HepG2 (cell line): ENCODE results near the gene C20orf144. TPM values are rescaled to one million over a fixed set of nuclear protein-coding genes. Genes with fewer than 3 reads are reported as not detected.

Source experiments
- ASH2L ChIP-seq: fragments of 300-600, 200-600 bp; sonication (generic); IDR thresholded peaks from 2 replicates; pipeline ENCODE4 v1.7.0; 2017; ENCODE audit warnings: low read depth, mild to moderate bottlenecking, moderate library complexity, mixed read lengths, low read length; ENCODE audit not compliant: insufficient read length
- CHD2 ChIP-seq: IDR thresholded peaks from 2 replicates; pipeline ENCODE4 v1.6.1; 2011; ENCODE audit warnings: low read depth, low read length, improper control_type of control experiment
- ESRRA ChIP-seq: sonication (generic); formaldehyde crosslinking; IDR thresholded peaks from 2 replicates; pipeline ENCODE4 v1.5.1; 2020; ENCODE audit warnings: mild to moderate bottlenecking, low read depth, missing genetic modification reagents
- HDAC6 ChIP-seq: fragments of 200-600 bp; sonication (generic); IDR thresholded peaks from 2 replicates; pipeline ENCODE4 v1.7.0; 2017; ENCODE audit warnings: mild to moderate bottlenecking, antibody characterized with exemption, low read length, low read depth
- IRX3 ChIP-seq: sonication (generic); formaldehyde crosslinking; IDR thresholded peaks from 2 replicates; pipeline ENCODE4 v1.8.1; 2023; ENCODE audit warnings: mild to moderate bottlenecking, low read depth, missing genetic modification reagents, borderline replicate concordance
- NFYB ChIP-seq: sonication (generic); formaldehyde crosslinking; IDR thresholded peaks from 2 replicates; pipeline ENCODE4 v1.4.0; 2020; ENCODE audit warnings: missing genetic modification reagents
- NKX3-1 ChIP-seq: sonication (generic); formaldehyde crosslinking; IDR thresholded peaks from 2 replicates; pipeline ENCODE4 v1.5.0; 2020; ENCODE audit warnings: missing genetic modification reagents
- NR2C2 ChIP-seq: sonication (generic); formaldehyde crosslinking; IDR thresholded peaks from 2 replicates; pipeline ENCODE4 v1.4.0; 2020; ENCODE audit warnings: missing genetic modification reagents, mild to moderate bottlenecking, moderate library complexity, borderline replicate concordance
- NR2F6 ChIP-seq, 2 experiments: IDR thresholded peaks; 2 replicates each; pipeline ENCODE4 v1.6.1; 2016; ENCODE audit warnings: antibody characterized with exemption in 1 of 2, mild to moderate bottlenecking in 1 of 2
- SAP130 ChIP-seq: IDR thresholded peaks from 2 replicates; pipeline ENCODE4 v1.6.1; 2016; ENCODE audit warnings: low read depth
- ZBTB20 ChIP-seq: sonication (generic); formaldehyde crosslinking; IDR thresholded peaks from 2 replicates; pipeline ENCODE4 v1.8.1; 2023; ENCODE audit warnings: missing genetic modification reagents, low read depth, mild to moderate bottlenecking, borderline replicate concordance
- ZNF24 ChIP-seq: fragments of 450-650 bp; IDR thresholded peaks from 2 replicates; pipeline ENCODE4 v1.6.1; 2017; ENCODE audit warnings: antibody characterized with exemption, mild to moderate bottlenecking
- ZNF33A ChIP-seq: sonication (generic); formaldehyde crosslinking; IDR thresholded peaks from 2 replicates; pipeline ENCODE4 v1.5.1; 2020; ENCODE audit warnings: missing genetic modification reagents, mild to moderate bottlenecking, moderate library complexity, borderline replicate concordance
- ZNF670 ChIP-seq: sonication (generic); formaldehyde crosslinking; IDR thresholded peaks from 2 replicates; pipeline ENCODE4 v1.8.0; 2022; ENCODE audit warnings: mild to moderate bottlenecking, missing genetic modification reagents, borderline replicate concordance
- polyA plus RNA-seq, 8 experiments: library from polyadenylated mRNA; depleted of rRNA in 3 of 8; stranded (reverse) in 7 of 8; unstranded in 1 of 8; fragments of >200 nt; fragmentation: Illumina TruSeq in 4 of 8; extraction: Trizol in 4 of 8; gene quantifications; 2 replicates each; pipeline versions ENCODE4 v1.2.1 to v1.2.3, GENCODE V29; 2011 to 2016; ENCODE audit warnings: low read depth in 4 of 8, missing spikeins in 1 of 8, mixed read lengths in 1 of 8; ENCODE audit not compliant: insufficient read depth in 1 of 8
- total RNA-seq, 5 experiments: library from RNA; depleted of rRNA; stranded (reverse); fragments of >200 nt; fragmentation: Illumina TruSeq; extraction: Trizol; gene quantifications; 2 replicates each; pipeline ENCODE4 v1.2.3, GENCODE V29; 2016; ENCODE audit warnings: low read depth in 1 of 5
- TF ChIP-seq, protein P1 (sequence below): sonication (generic); formaldehyde crosslinking; IDR thresholded peaks from 2 replicates; pipeline ENCODE4 v1.8.0; 2023; ENCODE audit warnings: mild to moderate bottlenecking, missing genetic modification reagents
- TF ChIP-seq, protein P2 (sequence below): IDR thresholded peaks from 2 replicates; pipeline ENCODE4 v1.6.1; 2018; ENCODE audit warnings: missing genetic modification reagents, mild to moderate bottlenecking, missing compliant biosample characterization
- TF ChIP-seq, protein P3 (sequence below): sonication (generic); formaldehyde crosslinking; IDR thresholded peaks from 2 replicates; pipeline ENCODE4 v1.4.0; 2020; ENCODE audit warnings: missing genetic modification reagents
- TF ChIP-seq, protein P4 (sequence below): sonication (generic); formaldehyde crosslinking; IDR thresholded peaks from 2 replicates; pipeline ENCODE4 v1.8.1; 2023; ENCODE audit warnings: missing genetic modification reagents, inconsistent platforms, borderline replicate concordance
- TF ChIP-seq, protein P5 (sequence below): sonication (generic); formaldehyde crosslinking; IDR thresholded peaks from 2 replicates; pipeline ENCODE4 v1.5.0; 2020; ENCODE audit warnings: missing genetic modification reagents

Gene C20orf144
- total and polyA plus RNA-seq, 2 of the 13 experiments (the other 11 are each of a cell fraction or from before 2014, with no cell fraction given): 0.09 to 0.16 TPM

DNA sequence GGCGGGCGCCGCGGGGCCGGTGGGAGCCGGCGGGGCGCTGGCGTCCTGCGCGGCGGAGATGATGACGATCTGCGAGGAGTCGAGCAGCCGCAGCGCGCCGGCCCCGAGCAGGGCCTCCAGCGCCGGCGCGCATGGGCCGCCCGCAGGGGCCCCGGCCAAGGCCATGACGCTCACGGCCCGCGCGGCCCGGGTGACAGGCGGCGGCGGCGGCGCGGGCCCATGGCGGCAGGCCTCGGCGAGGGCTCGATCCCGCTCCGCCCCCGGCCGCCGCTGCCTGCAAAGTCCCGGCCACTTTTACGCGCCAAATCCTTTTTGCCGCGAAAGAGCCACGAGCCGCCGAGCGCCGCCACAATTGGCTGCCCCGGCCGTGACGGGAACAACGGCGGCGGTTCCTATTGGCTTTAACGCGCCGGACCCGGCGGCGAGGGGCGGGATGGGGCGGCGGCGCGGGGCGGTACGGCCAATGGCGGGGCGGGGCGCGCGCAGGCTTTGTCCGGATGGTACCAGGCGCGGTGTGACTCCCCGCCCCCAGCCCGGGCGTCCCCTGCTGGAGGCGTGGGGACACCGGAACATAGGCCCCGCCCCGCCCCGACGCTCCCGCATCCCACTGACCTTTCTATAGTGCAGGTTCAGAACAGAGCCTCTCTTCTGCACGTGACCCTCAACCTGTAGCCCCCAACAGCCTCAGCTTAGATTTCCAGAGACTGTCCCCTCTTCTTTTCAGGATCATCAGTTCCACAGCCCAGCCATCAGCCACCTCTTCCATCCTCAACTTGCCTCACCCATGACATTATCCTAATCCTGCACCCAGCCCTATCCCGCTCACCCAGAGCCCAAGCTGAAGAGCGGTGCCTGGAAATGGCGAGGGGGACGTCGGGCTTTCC, 24.2 kb downstream of the C20orf144 start, which contains the start of gene E2F1 (continued):
- TF ChIP-seq NKX3-1 (CRISPR knock-in tag): peak; percentile 91
- 0 out of 2 replicates have a peak, but pooled peaks have one; percentile 74 for TF ChIP-seq ESRRA (CRISPR knock-in tag)
- TF ChIP-seq, protein P1, sequence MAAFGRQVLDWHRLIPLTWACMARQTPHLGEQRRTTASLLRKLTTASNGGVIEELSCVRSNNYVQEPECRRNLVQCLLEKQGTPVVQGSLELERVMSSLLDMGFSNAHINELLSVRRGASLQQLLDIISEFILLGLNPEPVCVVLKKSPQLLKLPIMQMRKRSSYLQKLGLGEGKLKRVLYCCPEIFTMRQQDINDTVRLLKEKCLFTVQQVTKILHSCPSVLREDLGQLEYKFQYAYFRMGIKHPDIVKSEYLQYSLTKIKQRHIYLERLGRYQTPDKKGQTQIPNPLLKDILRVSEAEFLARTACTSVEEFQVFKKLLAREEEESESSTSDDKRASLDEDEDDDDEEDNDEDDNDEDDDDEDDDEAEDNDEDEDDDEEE: peak; percentile 39; the same call in 1 of the 2 replicates
- TF ChIP-seq, protein P2, sequence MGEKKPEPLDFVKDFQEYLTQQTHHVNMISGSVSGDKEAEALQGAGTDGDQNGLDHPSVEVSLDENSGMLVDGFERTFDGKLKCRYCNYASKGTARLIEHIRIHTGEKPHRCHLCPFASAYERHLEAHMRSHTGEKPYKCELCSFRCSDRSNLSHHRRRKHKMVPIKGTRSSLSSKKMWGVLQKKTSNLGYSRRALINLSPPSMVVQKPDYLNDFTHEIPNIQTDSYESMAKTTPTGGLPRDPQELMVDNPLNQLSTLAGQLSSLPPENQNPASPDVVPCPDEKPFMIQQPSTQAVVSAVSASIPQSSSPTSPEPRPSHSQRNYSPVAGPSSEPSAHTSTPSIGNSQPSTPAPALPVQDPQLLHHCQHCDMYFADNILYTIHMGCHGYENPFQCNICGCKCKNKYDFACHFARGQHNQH (CRISPR knock-in tag): peak; percentile 39; the same call in 1 of the 2 replicates
- TF ChIP-seq ZNF670: no peak
- TF ChIP-seq ZBTB20 (CRISPR knock-in tag): peak; percentile 90; the same call in 1 of the 2 replicates
- TF ChIP-seq SAP130 (CRISPR knock-in tag): peak; percentile 99
- TF ChIP-seq NR2C2 (CRISPR knock-in tag): no peak; the same call in 1 of the 2 replicates
- TF ChIP-seq NFYB (CRISPR knock-in tag): peak; percentile 91
- TF ChIP-seq, protein P3, sequence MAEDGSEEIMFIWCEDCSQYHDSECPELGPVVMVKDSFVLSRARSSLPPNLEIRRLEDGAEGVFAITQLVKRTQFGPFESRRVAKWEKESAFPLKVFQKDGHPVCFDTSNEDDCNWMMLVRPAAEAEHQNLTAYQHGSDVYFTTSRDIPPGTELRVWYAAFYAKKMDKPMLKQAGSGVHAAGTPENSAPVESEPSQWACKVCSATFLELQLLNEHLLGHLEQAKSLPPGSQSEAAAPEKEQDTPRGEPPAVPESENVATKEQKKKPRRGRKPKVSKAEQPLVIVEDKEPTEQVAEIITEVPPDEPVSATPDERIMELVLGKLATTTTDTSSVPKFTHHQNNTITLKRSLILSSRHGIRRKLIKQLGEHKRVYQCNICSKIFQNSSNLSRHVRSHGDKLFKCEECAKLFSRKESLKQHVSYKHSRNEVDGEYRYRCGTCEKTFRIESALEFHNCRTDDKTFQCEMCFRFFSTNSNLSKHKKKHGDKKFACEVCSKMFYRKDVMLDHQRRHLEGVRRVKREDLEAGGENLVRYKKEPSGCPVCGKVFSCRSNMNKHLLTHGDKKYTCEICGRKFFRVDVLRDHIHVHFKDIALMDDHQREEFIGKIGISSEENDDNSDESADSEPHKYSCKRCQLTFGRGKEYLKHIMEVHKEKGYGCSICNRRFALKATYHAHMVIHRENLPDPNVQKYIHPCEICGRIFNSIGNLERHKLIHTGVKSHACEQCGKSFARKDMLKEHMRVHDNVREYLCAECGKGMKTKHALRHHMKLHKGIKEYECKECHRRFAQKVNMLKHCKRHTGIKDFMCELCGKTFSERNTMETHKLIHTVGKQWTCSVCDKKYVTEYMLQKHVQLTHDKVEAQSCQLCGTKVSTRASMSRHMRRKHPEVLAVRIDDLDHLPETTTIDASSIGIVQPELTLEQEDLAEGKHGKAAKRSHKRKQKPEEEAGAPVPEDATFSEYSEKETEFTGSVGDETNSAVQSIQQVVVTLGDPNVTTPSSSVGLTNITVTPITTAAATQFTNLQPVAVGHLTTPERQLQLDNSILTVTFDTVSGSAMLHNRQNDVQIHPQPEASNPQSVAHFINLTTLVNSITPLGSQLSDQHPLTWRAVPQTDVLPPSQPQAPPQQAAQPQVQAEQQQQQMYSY (CRISPR knock-in tag): peak; percentile 45; the same call in 1 of the 2 replicates
- peak; percentile 92; the same call in 1 of the 2 replicates for TF ChIP-seq IRX3 (CRISPR knock-in tag)
- no peak for TF ChIP-seq ZNF33A
- 0 out of 2 replicates have a peak, but pooled peaks have one; percentile 65 for TF ChIP-seq CHD2
- TF ChIP-seq, protein P4, sequence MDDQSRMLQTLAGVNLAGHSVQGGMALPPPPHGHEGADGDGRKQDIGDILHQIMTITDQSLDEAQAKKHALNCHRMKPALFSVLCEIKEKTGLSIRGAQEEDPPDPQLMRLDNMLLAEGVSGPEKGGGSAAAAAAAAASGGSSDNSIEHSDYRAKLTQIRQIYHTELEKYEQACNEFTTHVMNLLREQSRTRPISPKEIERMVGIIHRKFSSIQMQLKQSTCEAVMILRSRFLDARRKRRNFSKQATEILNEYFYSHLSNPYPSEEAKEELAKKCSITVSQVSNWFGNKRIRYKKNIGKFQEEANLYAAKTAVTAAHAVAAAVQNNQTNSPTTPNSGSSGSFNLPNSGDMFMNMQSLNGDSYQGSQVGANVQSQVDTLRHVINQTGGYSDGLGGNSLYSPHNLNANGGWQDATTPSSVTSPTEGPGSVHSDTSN (CRISPR knock-in tag): no peak; the same call in 1 of the 2 replicates
- no peak for TF ChIP-seq ASH2L
- no peak for TF ChIP-seq NR2F6 (IDR thresholded peaks at IDR 0.05)
- TF ChIP-seq NR2F6 (CRISPR knock-in tag; IDR thresholded peaks at IDR 0.05): 0 out of 2 replicates have a peak, but pooled peaks have one; percentile 4
- TF ChIP-seq, protein P5, sequence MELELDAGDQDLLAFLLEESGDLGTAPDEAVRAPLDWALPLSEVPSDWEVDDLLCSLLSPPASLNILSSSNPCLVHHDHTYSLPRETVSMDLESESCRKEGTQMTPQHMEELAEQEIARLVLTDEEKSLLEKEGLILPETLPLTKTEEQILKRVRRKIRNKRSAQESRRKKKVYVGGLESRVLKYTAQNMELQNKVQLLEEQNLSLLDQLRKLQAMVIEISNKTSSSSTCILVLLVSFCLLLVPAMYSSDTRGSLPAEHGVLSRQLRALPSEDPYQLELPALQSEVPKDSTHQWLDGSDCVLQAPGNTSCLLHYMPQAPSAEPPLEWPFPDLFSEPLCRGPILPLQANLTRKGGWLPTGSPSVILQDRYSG (CRISPR knock-in tag): peak; percentile 90; the same call in 1 of the 2 replicates
- no peak for TF ChIP-seq HDAC6
- no peak for TF ChIP-seq ZNF24
